ENCODE measurements around the gene CIPC.

CIPC gene

DNA sequence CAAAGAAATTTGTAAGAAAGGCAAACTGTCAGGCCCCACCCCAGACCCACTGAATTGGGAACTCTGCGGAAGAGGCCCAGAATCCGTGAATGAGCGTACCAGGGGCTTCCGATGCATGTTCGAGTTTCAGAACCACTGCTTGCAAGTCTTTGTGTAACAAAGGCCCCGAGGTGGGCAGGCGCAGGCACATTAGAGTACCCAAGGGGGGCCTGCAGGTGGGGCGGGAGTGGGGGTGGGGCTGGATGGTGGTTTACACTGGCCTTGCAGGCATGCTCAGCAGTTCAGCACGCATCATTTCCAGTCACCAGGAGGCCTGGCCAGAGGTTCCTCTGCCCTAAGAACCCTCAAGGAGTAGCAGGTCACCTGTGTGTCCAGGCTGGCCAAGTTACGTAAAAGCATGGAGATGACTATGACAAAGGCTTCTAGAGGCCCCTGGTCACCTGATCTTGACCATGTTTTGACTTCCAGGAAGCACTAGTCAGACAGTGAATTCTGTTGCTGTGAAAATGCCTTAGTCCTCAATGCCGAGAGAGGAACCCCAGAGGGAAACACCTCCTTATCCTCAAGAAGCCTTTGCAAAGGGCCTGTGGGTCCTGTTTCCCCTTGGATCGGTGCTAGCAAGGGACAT is 36.3 kb upstream of the CIPC start:
- no peak for DNase-seq
- Histone ChIP-seq H3K4me3 (ENCODE audit: insufficient read depth, low read depth, low read length, poor library complexity, severe bottlenecking) (no peak overlapping the region), H3K27me3 (replicated peaks; ENCODE audit: control insufficient read depth, insufficient read depth, low read length, poor library complexity, severe bottlenecking) (no peaks in the 10 kb centered on the region), H3K27ac (ENCODE audit: insufficient read depth, low read length, poor library complexity, severe bottlenecking) (no peak overlapping the region), H3K4me1 (ENCODE audit: control insufficient read depth, insufficient read depth, low read length, poor library complexity, severe bottlenecking) (no peaks in the 10 kb centered on the region), H3K9me3 (ENCODE audit: control insufficient read depth, low read length) (no peaks in the 10 kb centered on the region), H3K36me3 (ENCODE audit: control insufficient read depth, insufficient read depth, low read length) (no peaks in the 10 kb centered on the region)

GRCh38 chr14:77062261-77062660 is 35.8 kb upstream of the CIPC start:
- Histone ChIP-seq H3K27me3 (replicated peaks; ENCODE audit: control insufficient read depth, insufficient read depth, low read length, poor library complexity, severe bottlenecking) (no peaks in the 10 kb centered on the region), H3K4me1 (ENCODE audit: control insufficient read depth, insufficient read depth, low read length, poor library complexity, severe bottlenecking) (no peaks in the 10 kb centered on the region), H3K36me3 (ENCODE audit: control insufficient read depth, insufficient read depth, low read length) (no peaks in the 10 kb centered on the region)

GRCh38 chr14:77063571-77064171 is 34.4 kb upstream of the CIPC start:
- H3K4me1 ChIP-seq (ENCODE audit: control insufficient read depth, insufficient read depth, low read length, poor library complexity, severe bottlenecking) = peaks cover 3% of the 10 kb centered on the region
- no peak for DNase-seq
- H3K9me3 ChIP-seq (ENCODE audit: control insufficient read depth, low read length) = no peaks in the 10 kb centered on the region
- no peaks in the 10 kb centered on the region for H3K27me3 ChIP-seq (replicated peaks; ENCODE audit: control insufficient read depth, insufficient read depth, low read length, poor library complexity, severe bottlenecking)
- no peak overlapping the region for H3K27ac ChIP-seq (ENCODE audit: insufficient read depth, low read length, poor library complexity, severe bottlenecking)
- no peaks in the 10 kb centered on the region for H3K36me3 ChIP-seq (ENCODE audit: control insufficient read depth, insufficient read depth, low read length)
- H3K4me3 ChIP-seq (ENCODE audit: insufficient read depth, low read depth, low read length, poor library complexity, severe bottlenecking) = no peak overlapping the region

More at GRCh38 chr14:77062261-77062660, 35.8 kb upstream of the CIPC start:
- Histone ChIP-seq H3K4me3 (ENCODE audit: insufficient read depth, low read depth, low read length, poor library complexity, severe bottlenecking) (no peak overlapping the region), H3K27ac (ENCODE audit: insufficient read depth, low read length, poor library complexity, severe bottlenecking) (no peak overlapping the region), H3K9me3 (ENCODE audit: control insufficient read depth, low read length) (no peaks in the 10 kb centered on the region)
- DNase-seq = no peak

DNA sequence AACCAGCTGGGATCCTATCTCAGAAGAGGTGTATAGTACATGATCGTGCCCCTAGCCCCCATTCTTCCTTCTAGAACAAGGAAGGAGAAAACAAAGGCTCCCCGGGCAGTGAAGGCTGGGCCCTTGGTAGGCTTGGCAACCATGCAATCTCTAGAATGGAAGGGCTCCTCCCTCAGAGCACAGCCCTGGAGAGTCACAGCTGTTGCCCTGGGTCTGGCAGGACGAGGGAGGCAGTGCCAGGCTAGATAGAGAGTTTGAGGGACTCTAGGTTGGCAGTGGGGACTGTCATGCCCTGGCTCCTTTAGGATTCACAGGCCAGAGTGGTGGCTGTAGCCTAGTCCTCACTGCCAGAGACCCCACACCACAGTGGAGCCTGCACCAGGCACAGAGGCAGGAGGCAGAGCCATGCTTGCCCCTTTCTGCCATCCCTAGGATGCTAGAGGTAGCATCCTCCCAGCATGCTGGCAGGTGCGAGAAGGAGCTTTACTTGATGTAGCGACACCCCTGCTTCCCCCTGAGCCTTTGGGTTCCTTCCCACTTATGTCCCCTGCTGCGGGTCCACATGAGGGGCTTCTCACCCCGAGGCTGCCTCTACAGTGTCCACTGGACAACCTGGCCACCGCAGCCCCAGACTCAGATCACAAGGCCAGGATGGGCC is 33.4 kb upstream of the CIPC start:
- Histone ChIP-seq H3K4me1 (ENCODE audit: control insufficient read depth, insufficient read depth, low read length, poor library complexity, severe bottlenecking) (peaks cover 3% of the 10 kb centered on the region), H3K9me3 (ENCODE audit: control insufficient read depth, low read length) (no peaks in the 10 kb centered on the region), H3K27me3 (replicated peaks; ENCODE audit: control insufficient read depth, insufficient read depth, low read length, poor library complexity, severe bottlenecking) (no peaks in the 10 kb centered on the region), H3K27ac (ENCODE audit: insufficient read depth, low read length, poor library complexity, severe bottlenecking) (no peak overlapping the region), H3K4me3 (ENCODE audit: insufficient read depth, low read depth, low read length, poor library complexity, severe bottlenecking) (no peak overlapping the region), H3K36me3 (ENCODE audit: control insufficient read depth, insufficient read depth, low read length) (no peaks in the 10 kb centered on the region)
- no peak for DNase-seq

DNA sequence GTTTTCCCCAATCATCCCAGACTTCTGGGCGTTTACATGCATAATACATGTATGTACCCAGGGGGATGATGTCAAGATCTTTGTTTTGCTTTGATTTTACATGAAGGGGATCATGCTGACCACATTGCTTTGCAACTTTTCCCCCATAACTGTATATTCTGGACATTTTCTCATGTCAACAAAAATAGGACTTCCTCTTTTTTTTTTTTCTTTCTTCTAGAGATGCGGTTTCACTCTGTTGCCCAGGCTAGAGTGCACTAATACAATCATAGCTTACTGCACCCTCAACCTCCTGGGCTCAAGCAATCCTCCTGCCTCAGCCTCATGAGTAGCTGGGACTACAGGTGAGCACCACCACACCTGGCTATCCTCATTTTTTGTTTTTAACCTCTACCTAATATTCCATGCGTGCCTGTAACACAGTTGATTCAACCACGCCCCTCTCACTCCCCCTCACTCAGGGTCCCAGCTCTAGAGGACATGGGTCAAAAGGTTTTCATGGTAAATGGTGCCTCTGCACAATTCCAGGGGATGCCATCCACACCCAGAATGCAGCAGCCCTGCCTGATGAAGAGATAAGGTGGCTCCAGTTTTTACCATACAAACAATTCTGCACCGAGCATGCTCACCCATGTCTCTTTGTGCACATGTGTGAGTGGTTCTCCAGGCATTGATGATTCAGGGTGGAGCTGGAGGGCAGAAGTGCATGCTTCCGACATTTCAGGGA is 32.0 kb upstream of the CIPC start:
- Histone ChIP-seq H3K4me3 (ENCODE audit: insufficient read depth, low read depth, low read length, poor library complexity, severe bottlenecking) (no peak overlapping the region), H3K27ac (ENCODE audit: insufficient read depth, low read length, poor library complexity, severe bottlenecking) (no peak overlapping the region), H3K36me3 (ENCODE audit: control insufficient read depth, insufficient read depth, low read length) (no peaks in the 10 kb centered on the region), H3K27me3 (replicated peaks; ENCODE audit: control insufficient read depth, insufficient read depth, low read length, poor library complexity, severe bottlenecking) (no peaks in the 10 kb centered on the region), H3K9me3 (ENCODE audit: control insufficient read depth, low read length) (no peaks in the 10 kb centered on the region), H3K4me1 (ENCODE audit: control insufficient read depth, insufficient read depth, low read length, poor library complexity, severe bottlenecking) (peaks cover 3% of the 10 kb centered on the region)
- DNase-seq = no peak

DNA sequence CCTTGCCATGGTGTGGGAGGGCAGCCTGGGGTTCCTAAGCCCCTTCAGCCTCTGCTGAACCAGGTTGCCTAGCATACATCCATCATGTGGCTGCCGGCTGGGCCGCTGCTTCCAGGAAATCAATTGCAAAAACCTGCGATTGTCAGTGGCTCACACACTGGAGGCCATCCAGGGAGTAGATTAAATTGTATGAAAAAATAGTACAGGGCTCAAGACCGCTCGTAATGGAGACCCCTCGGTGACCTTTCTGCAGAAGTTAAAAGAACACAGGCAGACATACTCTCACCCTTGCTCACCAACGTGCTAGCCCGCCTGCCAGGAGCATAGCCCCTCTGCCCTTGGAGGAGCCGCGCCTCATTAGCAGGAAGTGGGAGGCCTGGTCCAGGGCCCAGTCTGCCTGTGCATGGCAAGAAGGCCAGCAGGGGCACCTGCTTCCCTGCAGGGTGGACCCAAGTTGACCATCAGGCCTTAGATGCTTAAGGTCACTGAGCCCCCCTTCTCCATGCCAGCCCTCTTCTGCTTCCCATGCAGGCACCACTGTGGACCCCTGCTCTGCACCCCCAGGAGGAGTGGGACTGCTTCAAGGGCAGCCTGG is 31.4 kb upstream of the CIPC start:
- Histone ChIP-seq H3K9me3 (ENCODE audit: control insufficient read depth, low read length) (no peaks in the 10 kb centered on the region), H3K36me3 (ENCODE audit: control insufficient read depth, insufficient read depth, low read length) (no peaks in the 10 kb centered on the region), H3K27me3 (replicated peaks; ENCODE audit: control insufficient read depth, insufficient read depth, low read length, poor library complexity, severe bottlenecking) (no peaks in the 10 kb centered on the region), H3K4me1 (ENCODE audit: control insufficient read depth, insufficient read depth, low read length, poor library complexity, severe bottlenecking) (peaks cover 3% of the 10 kb centered on the region), H3K27ac (ENCODE audit: insufficient read depth, low read length, poor library complexity, severe bottlenecking) (no peak overlapping the region), H3K4me3 (ENCODE audit: insufficient read depth, low read depth, low read length, poor library complexity, severe bottlenecking) (no peak overlapping the region)
- no peak for DNase-seq

DNA sequence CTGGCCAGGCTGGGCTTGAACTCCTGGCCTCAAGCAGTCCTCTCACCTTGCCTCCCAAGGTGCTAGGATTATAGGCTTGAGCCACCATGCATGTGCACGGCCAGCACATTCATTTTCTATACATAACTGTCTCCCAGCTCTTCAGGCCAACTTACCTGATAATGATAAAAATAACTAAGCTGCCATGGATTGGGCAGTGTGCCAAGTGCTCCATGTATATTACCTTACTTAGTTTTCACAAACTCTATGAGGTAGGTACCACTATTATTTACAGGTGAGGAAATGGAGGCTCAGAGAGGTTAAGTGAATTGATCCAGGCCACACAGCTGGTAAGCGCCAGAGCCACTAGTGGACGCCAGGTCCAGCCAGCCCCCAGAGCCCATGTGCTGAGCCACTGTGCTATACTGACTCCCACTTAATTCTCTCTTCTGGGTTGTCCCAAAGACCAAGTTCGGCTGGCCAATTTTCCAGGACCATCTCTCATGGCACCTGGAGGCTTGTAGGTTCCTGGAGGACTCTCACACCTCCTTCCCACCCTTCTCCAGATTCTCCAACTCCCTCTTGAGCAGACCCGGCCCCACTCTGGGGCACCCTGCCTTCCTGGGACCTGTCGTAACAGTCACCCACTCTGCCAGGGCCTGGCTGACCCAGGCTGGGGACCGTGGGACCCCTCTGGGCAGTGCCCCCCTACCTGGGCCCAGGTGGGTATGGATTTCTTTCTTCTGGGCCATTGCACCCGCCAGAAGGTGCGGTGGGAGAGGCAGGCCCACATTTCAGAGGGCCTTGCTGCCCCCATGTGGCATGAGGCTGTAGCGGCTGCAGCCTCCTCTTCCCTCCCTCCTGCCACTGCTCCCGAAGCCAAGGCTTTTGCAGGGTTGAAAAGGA is 30.2 kb upstream of the CIPC start:
- H3K4me3 ChIP-seq (ENCODE audit: insufficient read depth, low read depth, low read length, poor library complexity, severe bottlenecking) = no peak overlapping the region
- no peaks in the 10 kb centered on the region for H3K27me3 ChIP-seq (replicated peaks; ENCODE audit: control insufficient read depth, insufficient read depth, low read length, poor library complexity, severe bottlenecking)

GRCh38 chr14:77068517-77069200 is 29.4 kb upstream of the CIPC start:
- Histone ChIP-seq H3K27me3 (replicated peaks; ENCODE audit: control insufficient read depth, insufficient read depth, low read length, poor library complexity, severe bottlenecking) (no peaks in the 10 kb centered on the region), H3K4me3 (ENCODE audit: insufficient read depth, low read depth, low read length, poor library complexity, severe bottlenecking) (no peak overlapping the region), H3K4me1 (ENCODE audit: control insufficient read depth, insufficient read depth, low read length, poor library complexity, severe bottlenecking) (peaks cover 3% of the 10 kb centered on the region)

More for the DNA sequence above, 30.2 kb upstream of the CIPC start:
- Histone ChIP-seq H3K27ac (ENCODE audit: insufficient read depth, low read length, poor library complexity, severe bottlenecking) (no peak overlapping the region), H3K36me3 (ENCODE audit: control insufficient read depth, insufficient read depth, low read length) (no peaks in the 10 kb centered on the region), H3K9me3 (ENCODE audit: control insufficient read depth, low read length) (no peaks in the 10 kb centered on the region), H3K4me1 (ENCODE audit: control insufficient read depth, insufficient read depth, low read length, poor library complexity, severe bottlenecking) (peaks cover 3% of the 10 kb centered on the region)
- DNase-seq = peak; percentile 23 to 32 (median 23)

GRCh38 chr14:77069551-77069950 is 28.5 kb upstream of the CIPC start:
- DNase-seq = no peak
- H3K27me3 ChIP-seq (replicated peaks; ENCODE audit: control insufficient read depth, insufficient read depth, low read length, poor library complexity, severe bottlenecking) = no peaks in the 10 kb centered on the region
- no peak overlapping the region for H3K27ac ChIP-seq (ENCODE audit: insufficient read depth, low read length, poor library complexity, severe bottlenecking)
- no peaks in the 10 kb centered on the region for H3K36me3 ChIP-seq (ENCODE audit: control insufficient read depth, insufficient read depth, low read length)
- no peak overlapping the region for H3K4me3 ChIP-seq (ENCODE audit: insufficient read depth, low read depth, low read length, poor library complexity, severe bottlenecking)
- peaks cover 3% of the 10 kb centered on the region for H3K4me1 ChIP-seq (ENCODE audit: control insufficient read depth, insufficient read depth, low read length, poor library complexity, severe bottlenecking)
- no peaks in the 10 kb centered on the region for H3K9me3 ChIP-seq (ENCODE audit: control insufficient read depth, low read length)

More at GRCh38 chr14:77068517-77069200, 29.4 kb upstream of the CIPC start:
- DNase-seq = no peak
- Histone ChIP-seq H3K36me3 (ENCODE audit: control insufficient read depth, insufficient read depth, low read length) (no peaks in the 10 kb centered on the region), H3K9me3 (ENCODE audit: control insufficient read depth, low read length) (no peaks in the 10 kb centered on the region), H3K27ac (ENCODE audit: insufficient read depth, low read length, poor library complexity, severe bottlenecking) (no peak overlapping the region)
